Measurements from ENCODE around the gene CLEC1B.
"Not testable (repeated sequence)": the region's sequence is repeated elsewhere in the genome, so short reads cannot be mapped to it uniquely, and the experiment has no call there.

Gene CLEC1B

DNA sequence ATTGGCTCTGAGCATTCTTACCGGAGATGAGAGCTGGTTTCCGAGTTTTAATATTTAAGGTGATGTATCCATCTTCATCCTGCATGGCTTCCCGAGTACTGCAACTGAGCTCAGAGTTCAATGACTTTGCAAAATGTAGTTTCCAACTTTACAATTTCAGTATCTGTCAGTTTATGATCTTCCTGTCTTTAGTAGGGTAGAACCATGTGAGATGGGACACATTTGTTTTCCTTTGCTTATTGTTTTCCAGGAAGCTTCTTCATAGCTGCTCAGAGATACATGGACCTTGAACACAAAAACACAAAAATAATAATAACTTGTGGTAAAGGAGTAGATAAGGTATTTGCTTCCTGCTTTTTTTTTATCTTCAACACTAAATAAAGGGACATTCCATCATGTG lies at the start of gene CLEC1B:
Gene CLEC1B, minus strand, starts transcription at position 106 of the 400 bp plus-strand sequence. Its CDS starts 21 bp downstream, at position 85.
- DNase-seq = no peak

DNA sequence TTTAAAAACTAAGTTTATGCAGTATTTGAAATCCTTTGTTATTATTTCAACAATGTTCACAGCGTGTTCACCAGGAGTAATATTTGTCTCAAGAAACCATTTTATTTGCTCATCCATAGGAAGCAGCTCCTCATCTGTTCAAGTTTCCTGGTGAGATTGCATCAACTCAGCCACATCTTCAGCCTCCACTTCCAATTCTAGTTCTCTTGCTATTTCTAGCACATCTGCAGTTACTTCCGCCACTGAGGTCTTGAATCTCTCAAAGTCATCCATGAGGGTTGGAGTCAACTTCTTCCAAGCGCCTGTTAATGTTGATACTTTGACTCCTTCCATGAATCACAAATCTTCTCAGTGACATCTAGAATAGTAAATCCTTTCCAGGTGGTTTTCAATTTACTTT lies 49.6 kb upstream of the CLEC1B start:
- DNase-seq = peak in 2 of 58 donors; percentile 2 to 31

DNA sequence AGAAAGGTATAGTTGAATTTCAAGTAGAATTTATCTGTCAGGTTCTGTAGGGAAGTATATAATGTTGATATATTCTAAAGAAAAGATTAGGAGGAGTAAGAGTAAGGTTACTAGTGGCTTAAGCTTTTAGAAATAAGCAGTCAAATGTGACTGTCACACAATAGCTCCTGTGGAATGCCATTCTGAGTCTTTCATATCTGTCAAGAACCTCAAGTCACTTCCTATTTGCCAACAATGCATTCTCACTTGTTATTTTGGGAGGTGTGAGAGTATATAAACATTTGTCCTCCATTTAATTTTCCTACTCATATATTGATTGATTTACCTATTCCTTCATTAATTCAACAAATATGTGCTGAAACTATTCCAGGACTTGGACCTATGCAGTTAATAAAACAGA lies 43.2 kb upstream of the CLEC1B start:
- DNase-seq = no peak

GRCh38 chr12:10033783-10034545 lies 35.0 kb upstream of the CLEC1B start:
- no peak for DNase-seq

DNA sequence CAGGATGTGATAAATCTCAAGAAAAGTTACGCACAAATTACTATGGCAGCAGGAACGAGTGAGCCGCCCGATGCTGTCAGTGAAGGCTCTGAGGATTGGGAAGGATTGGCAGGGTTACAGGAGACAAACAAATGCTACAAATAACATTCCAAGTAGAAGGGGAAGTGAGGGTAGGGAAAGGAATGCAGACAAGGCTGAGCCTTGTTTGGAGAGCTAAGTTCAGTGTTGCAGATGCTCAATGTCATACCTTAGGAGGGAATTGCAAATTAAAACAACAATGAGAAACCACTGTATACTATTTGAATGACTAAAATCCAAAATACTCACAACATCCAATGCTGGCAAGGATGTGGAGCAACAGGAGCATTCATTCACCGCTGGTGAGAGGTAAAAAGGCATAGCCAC lies 32.9 kb upstream of the CLEC1B start:
- no peak for DNase-seq

DNA sequence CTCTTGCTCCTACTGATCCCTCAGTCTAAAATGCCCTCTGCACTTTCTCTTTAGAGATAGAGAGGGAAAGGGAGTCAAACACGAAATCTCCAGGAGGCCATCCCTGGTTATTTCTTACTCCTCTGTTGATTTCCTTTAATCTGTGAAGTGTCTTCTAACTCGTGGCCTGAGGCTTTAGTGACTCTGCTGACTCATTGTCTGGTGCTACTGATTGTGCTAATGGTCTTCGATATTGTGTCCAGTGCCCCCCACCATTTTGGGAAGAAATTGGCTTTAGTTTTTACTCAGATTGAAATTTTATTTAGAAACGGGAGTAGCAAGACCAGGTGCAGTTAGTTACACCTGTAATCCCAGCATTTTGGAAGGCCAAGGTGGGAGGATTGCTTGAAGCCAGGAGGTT lies 32.4 kb upstream of the CLEC1B start:
- DNase-seq = no peak

- DNase-seq = no peak
These were observed 31.5 kb upstream of the CLEC1B start, which contains the start of gene CLEC9A for GRCh38 chr12:10030446-10030845. CLEC9A (plus strand) TSS chr12:10030682; CDS start chr12:10052688, 22,006 bp downstream.

- DNase-seq = no peak
These were observed 28.8 kb upstream of the CLEC1B start for GRCh38 chr12:10027721-10028120.

DNA sequence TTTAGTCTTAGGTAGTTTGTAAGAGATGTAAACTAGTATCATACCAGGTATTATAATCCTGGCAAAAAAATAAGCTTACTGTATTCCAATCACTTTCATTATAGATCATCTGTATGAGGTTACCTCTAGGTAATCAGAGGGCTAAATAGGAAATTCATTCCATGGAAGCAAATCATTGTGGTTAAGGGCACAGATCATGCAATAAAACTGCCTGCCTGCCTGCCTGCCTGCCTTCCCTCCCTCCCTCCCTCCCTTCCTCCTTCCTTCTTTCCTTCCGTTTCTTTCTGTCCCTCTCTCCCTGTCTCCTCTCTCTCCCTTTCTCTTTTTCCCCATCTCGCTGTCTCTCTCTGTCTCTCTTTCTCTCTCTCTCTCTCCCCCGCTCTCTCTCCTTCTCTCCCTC lies 28.4 kb upstream of the CLEC1B start:
- DNase-seq = no peak

DNA sequence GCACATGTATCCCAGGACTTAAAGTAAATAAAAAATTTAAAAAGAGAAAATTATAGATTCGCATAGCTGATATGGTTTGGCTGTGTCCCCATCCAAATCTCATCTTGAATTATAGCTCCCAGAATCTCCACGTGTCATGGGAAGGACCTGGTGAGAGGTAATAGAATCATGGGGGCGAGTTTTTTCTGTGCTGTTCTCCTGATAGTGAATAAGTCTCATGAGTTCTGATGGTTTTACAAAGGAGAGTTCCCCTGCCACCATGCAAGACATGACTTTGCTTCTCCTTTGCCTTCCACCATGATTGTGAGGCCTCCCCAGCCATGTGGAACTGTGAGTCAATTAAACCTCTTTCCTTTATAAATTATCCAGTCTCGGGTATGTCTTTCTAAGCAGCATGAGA lies 27.7 kb upstream of the CLEC1B start:
- not testable (repeated sequence) for DNase-seq

DNA sequence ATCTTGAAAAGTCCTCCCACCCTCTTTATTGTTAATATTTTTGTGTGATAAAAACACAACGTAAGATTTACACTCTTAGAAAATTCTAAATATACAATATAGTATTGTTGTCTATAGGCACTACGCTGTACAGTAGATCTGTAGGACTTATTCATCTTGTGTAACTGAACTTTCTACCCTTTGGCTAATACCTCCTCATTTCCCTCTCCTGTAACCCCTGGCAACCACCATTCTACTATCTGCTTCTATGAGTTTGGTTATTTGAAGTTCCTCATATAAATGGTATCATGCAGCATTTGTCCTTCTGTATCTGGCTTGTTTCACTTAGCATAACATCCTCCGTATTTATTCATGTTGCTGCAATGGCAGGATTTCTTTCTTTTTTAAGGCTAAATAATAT lies 26.3 kb upstream of the CLEC1B start:
- no peak for DNase-seq

DNA sequence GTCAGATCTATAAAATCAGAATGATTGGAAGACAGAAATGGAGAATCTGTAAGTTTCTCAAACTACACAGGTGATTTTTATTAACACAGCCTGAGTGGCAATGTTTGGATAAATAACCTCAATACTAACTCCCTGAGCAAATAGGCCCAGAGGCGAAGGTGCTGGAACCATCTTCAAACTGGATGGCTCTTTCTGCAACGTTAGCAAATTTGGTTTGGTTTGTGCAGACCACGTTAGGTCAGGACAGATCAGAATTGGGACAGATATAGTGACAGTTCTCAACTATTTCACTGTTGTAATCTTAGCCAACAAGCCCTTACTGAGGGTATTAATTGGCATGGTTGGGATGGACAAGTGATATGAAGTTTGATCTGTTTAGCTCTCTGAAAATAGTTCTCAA lies 22.4 kb upstream of the CLEC1B start:
- no peak for DNase-seq

DNA sequence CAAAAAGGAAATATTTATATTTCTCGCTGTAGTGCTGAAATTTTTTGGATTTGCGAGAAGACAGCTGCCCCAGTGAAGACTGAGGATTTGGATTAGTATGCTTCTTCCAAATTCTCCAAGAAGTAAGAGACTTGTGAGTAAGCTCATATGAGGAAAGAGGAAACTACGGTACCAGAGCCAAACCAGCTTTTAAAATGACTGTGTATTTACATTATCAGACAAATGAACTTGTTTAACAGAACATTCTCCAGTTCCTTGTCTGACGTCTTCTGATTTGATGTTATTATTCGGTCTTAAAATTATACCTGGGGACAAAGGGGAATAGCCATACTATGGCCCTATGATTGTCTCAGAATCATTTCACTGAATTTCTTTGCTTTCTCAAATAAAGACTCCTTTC lies 19.5 kb upstream of the CLEC1B start:
- no peak for DNase-seq

GRCh38 chr12:10016881-10017280 lies 18.0 kb upstream of the CLEC1B start:
- DNase-seq = no peak

GRCh38 chr12:10015450-10015849 lies 16.5 kb upstream of the CLEC1B start:
- DNase-seq = no peak

GRCh38 chr12:10012630-10013330 lies 13.9 kb upstream of the CLEC1B start:
- DNase-seq = peak in 6 of 58 donors; percentile 3 to 32 (median 6)

DNA sequence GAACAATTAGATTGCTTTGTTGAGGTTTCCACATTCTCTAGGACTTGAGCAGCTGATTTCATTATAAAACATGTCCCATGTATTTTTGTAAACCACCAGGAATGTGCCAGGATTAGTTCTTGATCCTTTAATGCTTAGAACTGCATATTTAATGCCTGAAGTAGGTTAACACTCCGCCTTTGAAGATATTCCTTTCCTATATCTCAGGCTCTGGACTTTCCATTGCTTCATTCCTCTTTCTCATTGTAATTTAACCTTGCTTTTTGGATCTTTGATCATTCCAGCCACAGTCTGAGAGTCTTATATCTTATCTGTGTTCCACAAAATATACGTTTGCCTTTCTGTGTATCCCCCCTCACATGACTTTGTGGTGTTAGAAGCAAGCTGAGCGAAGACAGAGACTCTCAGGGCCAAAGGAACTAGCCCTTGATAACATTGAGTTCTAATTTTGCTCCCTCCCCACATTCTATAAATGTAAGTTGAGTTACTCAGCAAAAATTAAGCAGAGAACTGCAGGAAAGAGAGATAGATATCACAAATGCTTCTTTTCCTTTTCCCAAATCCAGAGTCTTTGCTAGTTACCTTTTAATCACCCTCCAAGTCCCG lies 2.4 kb upstream of the CLEC1B start:
- DNase-seq = no peak

DNA sequence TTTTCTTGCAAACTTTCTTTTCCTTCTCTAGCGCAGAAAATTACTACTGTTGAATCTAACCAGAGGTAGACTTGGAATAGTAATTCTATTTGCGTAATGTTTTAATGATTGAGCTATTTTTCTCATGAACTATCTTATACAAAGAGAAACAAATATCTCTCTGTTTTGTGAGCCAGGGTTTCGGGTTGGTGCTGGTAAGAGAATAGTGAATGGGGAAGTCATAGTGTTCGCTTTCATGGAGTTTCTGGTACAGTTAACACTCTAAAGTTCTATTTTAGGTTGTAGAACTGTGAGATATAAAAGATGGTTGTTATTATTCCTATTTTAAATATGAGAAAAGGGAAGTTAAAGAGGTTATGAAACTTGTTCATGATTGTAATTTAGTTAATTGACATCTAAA lies 6.6 kb downstream of the CLEC1B start:
- DNase-seq = peak in 1 of 58 donors; percentile 11

DNA sequence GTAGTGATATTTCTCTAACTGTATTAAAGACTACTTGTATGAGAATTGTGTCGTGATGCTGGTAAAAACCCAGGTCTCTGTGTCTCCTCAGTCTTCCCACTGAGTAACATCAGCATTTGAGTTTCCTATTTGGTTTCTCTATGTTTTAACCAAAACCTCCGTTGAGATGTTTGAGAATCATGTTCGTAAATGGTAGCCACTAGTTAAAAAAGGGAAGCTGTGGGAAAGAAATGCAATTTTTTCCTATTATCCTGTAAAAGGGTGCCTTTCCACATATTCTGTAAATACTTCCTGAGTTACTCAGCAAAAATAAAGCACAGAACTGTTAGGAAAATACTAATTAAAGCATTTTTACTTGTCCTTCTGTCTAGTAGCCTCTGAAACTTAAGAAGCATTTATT lies 7.0 kb downstream of the CLEC1B start:
- DNase-seq = no peak

- DNase-seq = no peak
These were observed 18.8 kb downstream of the CLEC1B start for GRCh38 chr12:9980126-9980525.

DNA sequence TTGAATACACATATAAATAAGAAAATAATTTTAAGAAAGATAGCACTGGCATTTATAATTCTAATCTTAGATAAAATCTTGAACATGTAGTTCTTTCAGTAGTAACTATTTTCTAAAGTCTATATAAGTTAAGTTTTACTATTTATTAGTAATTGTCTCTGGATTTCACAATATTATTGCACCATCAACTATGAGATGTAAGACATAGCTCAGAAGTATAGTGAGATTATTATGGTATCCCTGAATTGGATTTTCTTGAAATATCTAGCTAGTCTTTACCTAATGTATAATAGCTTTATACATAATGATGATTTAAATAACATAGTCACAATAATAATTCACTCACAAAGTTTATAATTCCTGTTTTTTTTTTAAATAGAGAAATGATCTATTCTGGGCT lies 21.0 kb downstream of the CLEC1B start:
- no peak for DNase-seq

- DNase-seq = not testable (repeated sequence)
These were observed 22.3 kb downstream of the CLEC1B start for GRCh38 chr12:9976626-9977025.

Data from anterior cingulate cortex (tissue), 58 donors.